GM19395 (cell line): ENCODE data around the gene KCNK15.
"Not testable (repeated sequence)": the region's sequence is repeated elsewhere in the genome, so short reads cannot be mapped to it uniquely, and the experiment has no call there.

ENCODE experiments used
- ATAC-seq: cut with Tn5 transposase; IDR thresholded peaks from one replicate; pipeline ENCODE4 v1.9.1; 2021; ENCODE audit warnings: mild to moderate bottlenecking, moderate library complexity; ENCODE audit not compliant: unreplicated experiment

Gene KCNK15

GRCh38 chr20:44745598-44746366 is at the start of gene KCNK15:
TSS of gene KCNK15 (plus strand) at chr20:44745865. CDS start at chr20:44745911, 46 bp downstream.
- ATAC-seq, result no peak

GRCh38 chr20:44696315-44696714 is 49.4 kb upstream of the KCNK15 start:
- ATAC-seq, result no peak

- ATAC-seq, result not testable (repeated sequence)
These were observed 48.6 kb upstream of the KCNK15 start for GRCh38 chr20:44697041-44697440.

DNA sequence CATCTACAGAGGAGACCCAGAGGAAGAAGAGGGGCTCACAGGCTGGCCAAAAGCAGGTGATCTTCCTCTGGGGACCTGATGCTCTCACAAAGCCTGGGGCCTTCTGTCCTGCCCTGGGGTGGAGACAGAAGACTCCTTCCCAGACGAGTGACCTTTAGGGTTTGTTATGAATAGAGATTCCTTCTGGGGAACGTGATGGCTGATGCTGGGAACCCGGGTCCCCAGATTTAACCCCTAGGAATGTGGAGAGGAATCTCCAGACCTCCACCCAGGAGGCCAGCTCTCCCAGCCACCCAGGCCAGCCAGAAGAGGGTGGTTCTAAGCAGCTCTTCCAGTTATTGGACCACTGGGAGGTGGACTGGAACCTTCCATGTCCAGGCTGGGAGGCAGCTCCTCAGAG is 47.3 kb upstream of the KCNK15 start:
- no peak for ATAC-seq

DNA sequence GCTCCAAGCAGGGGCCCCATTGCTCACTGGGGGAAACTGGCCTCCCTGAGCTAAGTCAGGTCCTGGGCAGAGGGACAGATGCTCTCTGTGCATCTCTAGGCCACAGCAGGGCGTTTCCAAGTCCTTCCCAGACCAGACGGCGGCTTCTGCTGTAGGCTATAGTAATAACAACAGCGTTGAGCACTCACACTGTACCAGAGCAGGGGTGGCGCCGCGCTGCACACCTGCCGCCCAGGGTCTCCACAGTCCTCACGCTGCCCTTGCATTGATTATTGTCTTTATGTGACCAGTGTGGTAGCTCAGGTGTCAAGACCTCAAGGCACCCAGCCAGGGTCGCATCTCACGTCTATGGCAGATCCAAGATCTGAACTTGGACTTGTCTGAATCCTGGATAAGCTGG is 45.4 kb upstream of the KCNK15 start:
- no peak for ATAC-seq

DNA sequence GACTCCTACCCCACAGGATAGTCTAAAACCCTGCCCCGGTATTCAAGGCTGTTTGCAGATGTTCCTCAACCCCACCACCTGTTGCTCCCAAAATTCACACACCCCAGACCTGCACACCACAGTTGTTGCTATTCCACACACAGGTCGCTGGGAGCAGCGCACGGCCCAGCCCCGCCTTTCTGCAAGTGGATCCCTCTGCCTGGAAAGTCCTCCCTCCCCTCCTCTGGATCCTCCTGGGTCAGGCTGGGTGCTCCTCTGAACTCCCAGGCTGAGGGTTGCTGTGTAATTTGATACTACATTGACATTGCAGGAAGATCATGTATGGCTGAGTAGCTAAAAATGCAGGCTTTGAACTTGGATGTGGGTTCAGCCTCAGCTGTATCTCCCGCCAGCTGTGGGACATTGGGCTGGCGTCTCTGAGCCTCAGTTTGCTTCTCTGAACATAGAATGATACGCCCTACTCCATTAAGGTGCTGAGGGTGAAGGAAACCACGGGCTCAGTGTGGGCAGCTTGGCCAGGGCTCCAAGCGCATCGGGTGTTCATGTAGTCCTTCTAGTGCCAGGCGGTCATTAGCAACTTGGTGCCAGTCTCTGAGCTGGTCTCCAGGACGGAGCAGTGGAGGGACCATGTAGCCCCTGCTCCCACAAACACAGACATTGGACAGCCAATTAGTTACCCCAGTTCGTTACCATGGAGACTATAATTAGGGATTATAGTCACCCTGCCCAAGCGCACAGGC is 44.4 kb upstream of the KCNK15 start:
- ATAC-seq, result no peak

GRCh38 chr20:44701858-44702256 is 43.8 kb upstream of the KCNK15 start:
- no peak for ATAC-seq

- no peak for ATAC-seq
These were observed 42.9 kb upstream of the KCNK15 start for GRCh38 chr20:44702776-44703175.

- no peak for ATAC-seq
These were observed 42.3 kb upstream of the KCNK15 start for GRCh38 chr20:44703183-44703925.

DNA sequence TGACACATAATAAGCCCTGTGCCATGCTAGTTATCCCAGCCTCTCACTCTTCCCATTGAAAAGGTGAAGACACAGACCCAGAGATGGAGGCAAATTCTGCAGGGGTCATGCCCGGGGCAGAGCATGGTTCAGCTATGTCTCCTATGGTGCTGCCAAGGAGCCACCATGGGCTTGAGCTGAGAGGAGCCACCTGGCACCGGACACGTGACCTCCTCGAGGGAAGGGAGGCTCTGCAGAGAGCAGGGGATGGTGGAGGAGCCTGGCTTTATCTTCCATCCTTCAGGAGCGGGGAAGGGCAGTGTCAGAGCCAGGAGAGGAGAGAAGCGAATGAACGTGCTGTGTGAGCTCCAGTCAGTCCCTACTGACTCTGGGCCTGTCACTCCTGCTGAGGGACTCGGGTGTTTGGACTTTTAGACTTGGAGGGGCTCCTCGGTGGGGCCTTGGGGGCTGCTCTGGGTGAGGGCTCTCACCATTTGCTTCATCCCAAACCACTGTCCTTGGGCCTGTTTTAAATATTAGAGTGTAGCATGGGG is 41.6 kb upstream of the KCNK15 start:
- no peak for ATAC-seq

DNA sequence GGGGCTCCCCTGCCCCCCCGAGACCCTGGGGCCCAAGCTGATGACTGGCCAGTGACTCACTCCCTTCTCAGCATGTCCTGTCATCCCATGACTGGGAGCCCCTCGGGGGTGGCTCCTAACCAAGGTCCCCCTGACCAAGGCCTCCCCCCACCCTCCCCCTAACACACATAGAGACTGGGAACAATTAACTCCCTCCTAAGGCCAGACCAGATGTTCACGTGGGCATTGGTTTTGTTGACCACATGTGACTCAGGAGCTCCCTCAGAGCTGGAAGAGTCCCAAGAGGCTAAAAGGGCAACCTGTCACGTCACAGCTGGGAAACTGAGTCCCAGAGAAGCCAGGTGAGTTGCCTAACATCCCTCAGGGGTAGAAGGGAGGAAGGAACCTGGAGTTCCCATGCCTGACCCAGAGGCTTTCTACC is 41.1 kb upstream of the KCNK15 start:
- ATAC-seq, result no peak

DNA sequence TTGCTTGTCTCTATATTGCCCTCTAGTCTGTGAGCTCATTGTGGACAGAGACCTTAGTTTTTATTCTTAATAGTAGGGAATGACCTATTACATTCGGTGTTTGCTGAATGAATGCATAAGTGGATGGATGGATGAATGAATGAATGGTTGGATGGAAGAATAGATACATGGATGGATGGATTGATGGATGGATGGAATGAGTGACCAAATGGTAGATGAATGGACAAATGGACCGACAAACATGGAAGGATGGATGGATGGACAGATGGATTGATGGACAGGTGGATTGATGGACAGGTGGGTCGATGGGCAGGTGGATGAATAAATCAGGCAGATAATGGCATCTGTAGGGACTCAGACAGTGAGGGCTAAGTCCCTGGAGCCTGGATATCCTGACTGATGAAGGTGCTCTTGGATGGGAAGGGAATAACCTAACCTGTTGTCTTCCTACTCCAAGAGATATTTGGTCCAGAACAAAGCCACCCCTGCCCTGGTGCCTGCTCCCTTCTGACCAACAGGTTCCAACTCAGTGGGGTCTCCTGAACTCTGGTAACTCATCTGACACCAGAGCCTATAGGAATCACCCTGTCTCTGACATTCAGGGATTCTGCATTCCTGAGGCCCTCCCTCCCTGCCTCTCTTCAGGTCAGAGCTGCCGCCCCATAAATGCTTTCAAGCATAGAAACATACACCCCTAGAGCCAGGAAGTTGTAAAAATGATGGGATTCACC is 40.1 kb upstream of the KCNK15 start:
- ATAC-seq, result no peak

DNA sequence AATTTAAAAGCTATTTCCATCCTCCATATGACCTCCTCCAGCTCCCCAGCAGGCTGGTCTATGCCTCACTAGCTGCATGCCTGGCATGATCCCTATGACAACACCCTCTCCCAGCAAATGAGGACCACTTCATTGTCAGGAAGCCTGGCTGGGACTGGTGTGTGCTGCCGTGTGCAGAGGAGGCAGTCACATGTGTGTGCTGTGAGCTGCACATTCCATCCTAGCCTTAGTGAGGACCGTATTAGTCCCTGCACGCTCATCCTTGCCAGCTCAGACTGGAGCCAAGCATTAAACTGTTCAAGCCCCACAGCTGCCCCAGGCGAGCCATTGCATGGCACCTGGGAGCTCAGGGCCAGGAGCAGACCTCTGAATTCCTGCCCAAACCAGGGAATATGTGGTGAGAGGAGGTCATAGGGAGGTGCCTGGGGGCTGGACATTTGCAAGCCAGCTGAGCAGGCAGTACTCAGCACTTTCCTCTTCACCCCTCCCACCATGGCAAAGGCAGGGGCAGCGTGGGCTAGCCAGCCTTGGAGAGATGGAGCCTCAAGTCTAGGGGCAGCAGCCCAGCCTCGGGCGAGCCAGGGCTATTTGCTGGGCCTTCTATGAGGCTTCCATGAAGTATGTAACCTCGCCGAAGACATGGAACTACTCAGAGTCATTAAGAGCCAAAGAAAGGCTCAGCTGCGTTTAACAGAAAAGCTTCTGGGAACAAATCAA is 39.2 kb upstream of the KCNK15 start:
- no peak for ATAC-seq

DNA sequence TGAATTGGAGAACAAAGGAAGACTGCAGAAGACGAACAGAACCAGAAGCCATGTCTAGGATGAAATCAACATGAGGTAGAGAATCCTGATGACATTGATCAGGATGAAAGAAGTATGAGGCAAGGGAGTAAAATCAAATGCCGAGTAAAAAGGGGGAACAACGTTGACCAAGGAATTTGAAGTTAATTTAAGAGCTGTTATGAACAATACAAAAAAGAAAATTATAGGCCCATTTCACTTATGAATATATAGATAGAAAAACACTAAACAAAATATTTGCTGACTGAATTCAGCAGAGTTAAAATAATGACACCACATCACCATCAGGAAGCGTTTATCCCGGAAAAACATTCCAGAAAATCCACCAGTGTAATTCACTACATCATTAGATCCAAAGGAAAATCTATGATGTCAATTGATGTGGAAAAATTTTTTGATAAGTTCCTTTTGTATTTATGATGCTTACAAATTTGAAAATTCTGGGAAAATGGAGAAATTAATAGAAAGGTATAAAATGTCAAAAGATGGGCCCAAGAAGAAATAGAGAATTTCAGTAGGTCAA is 38.6 kb upstream of the KCNK15 start:
- ATAC-seq, result no peak

DNA sequence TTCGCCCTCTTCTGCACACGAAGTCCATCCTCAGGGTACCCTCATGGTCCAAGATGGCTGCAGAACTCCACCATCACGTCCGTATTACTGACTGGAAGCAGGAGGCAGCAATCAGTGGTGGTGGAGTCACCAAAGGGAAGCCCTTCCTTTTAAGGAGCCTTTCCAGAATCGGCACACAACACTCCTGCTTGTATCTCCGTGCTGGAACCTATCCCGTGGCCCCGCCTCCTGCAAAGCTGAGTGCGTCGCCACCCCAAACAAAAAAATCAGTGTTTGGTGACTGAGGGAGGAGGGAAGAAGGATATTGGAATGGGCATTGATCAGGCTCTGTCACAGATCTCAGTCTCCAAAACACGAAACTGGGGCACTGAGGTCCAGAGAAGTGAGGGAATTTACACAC is 36.3 kb upstream of the KCNK15 start:
- ATAC-seq, result no peak

- no peak for ATAC-seq
These were observed 35.9 kb upstream of the KCNK15 start for GRCh38 chr20:44709797-44710196.

DNA sequence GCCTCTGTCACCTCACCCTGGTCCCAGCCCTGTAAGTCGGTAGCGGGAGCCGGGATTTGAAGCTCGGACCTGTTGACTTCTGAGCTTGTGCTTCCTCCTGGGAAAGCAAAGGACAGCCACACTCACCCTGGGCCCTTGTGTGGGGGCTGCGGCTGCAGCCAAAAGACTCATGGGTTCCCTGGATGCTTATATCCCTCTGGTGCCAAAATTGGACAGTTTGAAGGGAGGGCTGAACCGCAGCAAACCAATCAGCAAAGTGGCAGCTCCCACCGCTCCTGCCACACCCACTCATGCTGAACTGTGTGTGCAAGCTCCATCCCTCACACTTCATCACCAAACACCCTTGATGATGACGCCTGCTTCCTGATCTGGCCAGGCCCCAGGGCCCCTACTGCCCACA is 34.4 kb upstream of the KCNK15 start:
- ATAC-seq, result no peak

DNA sequence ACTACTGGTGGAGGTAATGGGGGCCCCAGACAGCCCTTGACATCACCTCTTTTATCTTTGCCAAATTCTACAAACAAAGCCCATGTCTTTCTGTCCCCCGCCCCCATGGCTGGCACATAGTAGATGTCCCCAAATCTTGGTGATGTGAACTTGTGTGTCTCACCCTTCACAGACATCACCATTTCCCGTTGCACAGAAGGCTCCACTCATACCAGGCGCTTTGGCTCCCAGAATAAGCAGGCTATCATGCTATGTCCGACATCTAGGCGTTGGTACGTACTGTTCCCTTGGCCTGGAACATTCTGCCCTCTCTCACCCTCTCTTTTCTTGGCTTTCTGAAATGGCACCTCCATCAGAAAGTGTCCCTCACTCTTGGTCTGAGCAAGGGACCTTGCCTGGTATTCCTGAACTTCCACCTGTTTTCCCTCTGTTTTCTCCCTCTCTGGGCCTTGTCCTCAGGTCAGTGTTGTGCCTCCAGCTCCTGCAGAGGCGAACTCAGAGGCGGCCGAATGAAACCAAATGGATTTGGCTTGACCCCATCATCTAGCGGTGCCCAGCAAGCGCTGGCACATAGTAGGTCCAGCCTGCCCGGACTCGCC is 31.5 kb upstream of the KCNK15 start:
- no peak for ATAC-seq

DNA sequence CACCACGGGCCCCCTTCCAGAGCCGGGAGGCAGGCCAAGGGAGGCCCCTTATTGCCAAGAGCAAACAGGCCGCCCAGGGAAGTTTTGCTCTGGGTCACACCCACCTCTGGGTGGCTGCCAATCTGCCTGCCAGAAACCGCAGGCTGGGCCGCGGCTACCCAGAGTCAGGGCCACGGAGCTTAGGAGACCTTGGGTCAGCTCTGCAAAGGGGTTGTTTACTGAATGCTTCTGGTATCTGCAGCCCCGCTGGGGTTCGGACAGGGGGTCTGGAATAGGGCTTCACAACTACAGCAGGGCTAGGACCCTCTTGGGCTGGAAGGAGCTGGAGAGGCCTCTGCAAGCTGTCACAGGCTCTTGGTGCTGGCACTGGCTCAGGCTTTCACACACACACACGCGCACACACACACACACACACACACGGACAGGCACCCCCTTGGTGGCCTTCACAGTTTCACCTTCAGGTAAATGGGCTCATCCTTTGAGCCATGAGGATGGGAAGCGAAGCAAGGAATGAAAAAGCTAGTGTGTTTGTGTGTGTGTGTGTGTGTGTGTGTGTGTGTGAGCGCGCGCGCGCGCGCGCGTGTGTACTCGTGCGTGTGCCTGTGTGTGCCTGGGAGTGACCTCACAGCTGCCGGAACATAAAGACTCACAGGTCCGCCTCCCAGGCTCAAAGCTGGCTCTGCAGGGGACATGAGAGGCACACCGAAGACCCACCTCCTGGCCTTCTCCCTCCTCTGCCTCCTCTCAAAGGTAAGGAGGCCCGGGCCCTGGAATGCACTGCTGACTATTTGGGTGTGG is 30.8 kb upstream of the KCNK15 start, which contains the start of gene CCN5:
TSS of gene CCN5 (plus strand) at position 669 of the 798 bp plus-strand sequence. CDS start at position 691, 22 bp downstream.
- no peak for ATAC-seq
